CD4-positive, alpha-beta memory T cell (primary cell): ENCODE results near the gene RABGGTB. TPM values are rescaled to one million over a fixed set of nuclear protein-coding genes. Genes with fewer than 3 reads are reported as not detected.
"Not testable (repeated sequence)": the region's sequence is repeated elsewhere in the genome, so short reads cannot be mapped to it uniquely, and the experiment has no call there.

Experiments used
- CTCF ChIA-PET: fragments of 350-600 bp; sonication (Branson Sonifier 250); formaldehyde crosslinking; loops from one replicate; lab custom pipeline; 2021; ENCODE audit warnings: inconsistent platforms; ENCODE audit not compliant: partially characterized antibody; lab: Charles Lee
- POLR2A ChIA-PET: fragments of 350-600 bp; sonication (Branson Sonifier 250); formaldehyde crosslinking; loops from one replicate; lab custom pipeline; 2021; ENCODE audit not compliant: partially characterized antibody; lab: Charles Lee
- DNase-seq, 5 donors: peaks; one replicate each; pipeline versions ENCODE4 v3.0.0 to v3.0.0-alpha.2; 2020 to 2022; ENCODE audit warnings: mixed read lengths in 1 of 5
- H3K27ac ChIP-seq: one replicate; pipeline ENCODE4 v1.7.0; 2013; ENCODE audit warnings: low read depth, low read length
- H3K27me3 ChIP-seq: 2 replicates; pipeline ENCODE4 v1.7.0; 2013; ENCODE audit warnings: mild to moderate bottlenecking, low read length, moderate library complexity; ENCODE audit not compliant: insufficient read depth
- H3K36me3 ChIP-seq: 2 replicates; pipeline ENCODE4 v1.7.0; 2013; ENCODE audit warnings: mild to moderate bottlenecking, low read length, moderate library complexity; ENCODE audit not compliant: insufficient read depth
- H3K4me1 ChIP-seq: 2 replicates; pipeline ENCODE4 v1.7.0; 2013; ENCODE audit warnings: mild to moderate bottlenecking, low read length, moderate library complexity; ENCODE audit not compliant: insufficient read depth
- H3K4me3 ChIP-seq, 2 donors: one replicate each; pipeline ENCODE4 v1.7.0; 2013; ENCODE audit warnings: low read length in 2 of 2, mild to moderate bottlenecking in 1 of 2
- H3K9me3 ChIP-seq, 2 donors: one replicate each; pipeline ENCODE4 v1.7.0; 2013; ENCODE audit warnings: low read length in 2 of 2, control low read depth in 1 of 2; ENCODE audit not compliant: control insufficient read depth in 1 of 2
- H3K27ac Mint-ChIP-seq, 7 donors: one replicate each; pipeline ENCODE4 v1.8.0; 2020 to 2021; ENCODE audit warnings: mixed read lengths in 7 of 7, mild to moderate bottlenecking in 6 of 7, inconsistent platforms in 3 of 7, moderate library complexity in 3 of 7
- H3K27me3 Mint-ChIP-seq, 2 donors: one replicate each; pipeline ENCODE4 v1.8.0; 2020 to 2021; ENCODE audit warnings: mixed read lengths in 2 of 2
- H3K36me3 Mint-ChIP-seq, 2 donors: one replicate each; pipeline ENCODE4 v1.8.0; 2020 to 2021; ENCODE audit warnings: mixed read lengths in 2 of 2, inconsistent platforms in 1 of 2, mild to moderate bottlenecking in 1 of 2
- H3K4me1 Mint-ChIP-seq, 4 donors: one replicate each; pipeline ENCODE4 v1.8.0; 2020 to 2021; ENCODE audit warnings: mixed read lengths in 4 of 4, mild to moderate bottlenecking in 1 of 4
- H3K4me3 Mint-ChIP-seq, 8 donors: one replicate each; pipeline ENCODE4 v1.8.0; 2020 to 2021; ENCODE audit warnings: mixed read lengths in 8 of 8, mild to moderate bottlenecking in 7 of 8, moderate library complexity in 6 of 8, inconsistent platforms in 3 of 8
- H3K9me3 Mint-ChIP-seq, 8 donors: one replicate each; pipeline ENCODE4 v1.8.0; 2020 to 2021; ENCODE audit warnings: mixed read lengths in 8 of 8, mild to moderate bottlenecking in 5 of 8, inconsistent platforms in 3 of 8, moderate library complexity in 1 of 8
- intact Hi-C: fragments of 100-400 bp; cut with micrococcal nuclease; formaldehyde crosslinking; loops from one replicate; pipeline ENCODE4 v1.15.1; 2023
- polyA plus RNA-seq, 2 donors: library from polyadenylated mRNA; unstranded; fragments of 300-500 nt; fragmentation: Illumina TruSeq; gene quantifications; one replicate each; pipeline ENCODE4 v1.2.3, GENCODE V29; 2021
- total RNA-seq, 2 experiments: library from RNA; stranded (reverse); gene quantifications; one replicate each; pipeline ENCODE4 v1.2.3, GENCODE V29; 2021

Gene RABGGTB
- total and polyA plus RNA-seq, 4 experiments from 2014 or later: 9.1 to 97.8 (median 54.0) TPM

GRCh38 chr1:75768016-75768415, 18.0 kb upstream of the RABGGTB start:
- no peak overlapping the region for H3K27ac Mint-ChIP-seq
- ChIA-PET CTCF (no interaction called here), POLR2A (no interaction called here)
- no peak overlapping the region for H3K4me3 ChIP-seq
- intact Hi-C loops: no loop called here
- H3K4me1 ChIP-seq: no peaks in the 10 kb centered on the region
- no peak overlapping the region for H3K4me3 Mint-ChIP-seq
- H3K27me3 Mint-ChIP-seq: no peaks in the 10 kb centered on the region
- no peaks in the 10 kb centered on the region for H3K27me3 ChIP-seq
- H3K27ac ChIP-seq: no peak overlapping the region
- no peaks in the 10 kb centered on the region for H3K9me3 ChIP-seq
- no peaks in the 10 kb centered on the region for H3K4me1 Mint-ChIP-seq
- no peak for DNase-seq
- H3K36me3 Mint-ChIP-seq: no peaks in the 10 kb centered on the region
- H3K36me3 ChIP-seq: no peaks in the 10 kb centered on the region
- no peaks in the 10 kb centered on the region for H3K9me3 Mint-ChIP-seq

- no peak overlapping the region for H3K4me3 ChIP-seq
- Mint-ChIP-seq H3K27ac (no peak overlapping the region), H3K4me1 (no peaks in the 10 kb centered on the region), H3K9me3 (peaks cover 0 to 1% (median 0%) of the 10 kb centered on the region in 8 donors), H3K4me3 (peak overlapping the region in 1 of 8 donors; percentile 32), H3K36me3 (no peaks in the 10 kb centered on the region), H3K27me3 (peaks cover 0 to 3% of the 10 kb centered on the region in 2 donors)
- no peak for DNase-seq
- no peaks in the 10 kb centered on the region for H3K9me3 ChIP-seq
- no peaks in the 10 kb centered on the region for H3K36me3 ChIP-seq
- no peaks in the 10 kb centered on the region for H3K27me3 ChIP-seq
- H3K27ac ChIP-seq: no peak overlapping the region
- ChIA-PET POLR2A (no interaction called here), CTCF (no interaction called here)
- no peaks in the 10 kb centered on the region for H3K4me1 ChIP-seq
- intact Hi-C loops: no loop called here
Measured at GRCh38 chr1:75770761-75771160, 15.3 kb upstream of the RABGGTB start.

- Histone ChIP-seq H3K27me3 (no peaks in the 10 kb centered on the region), H3K27ac (no peak overlapping the region), H3K4me1 (no peaks in the 10 kb centered on the region), H3K9me3 (no peaks in the 10 kb centered on the region), H3K36me3 (no peaks in the 10 kb centered on the region), H3K4me3 (no peak overlapping the region)
- CTCF ChIA-PET: no interaction called here
- no peaks in the 10 kb centered on the region for H3K4me1 Mint-ChIP-seq
- no peak overlapping the region for H3K27ac Mint-ChIP-seq
- no peak overlapping the region for H3K4me3 Mint-ChIP-seq
- POLR2A ChIA-PET: no interaction called here
- peaks cover 0 to 1% (median 0%) of the 10 kb centered on the region in 8 donors for H3K9me3 Mint-ChIP-seq
- no peaks in the 10 kb centered on the region for H3K36me3 Mint-ChIP-seq
- peaks cover 0 to 3% of the 10 kb centered on the region in 2 donors for H3K27me3 Mint-ChIP-seq
- intact Hi-C loops: no loop called here
- no peak for DNase-seq
Measured at GRCh38 chr1:75771978-75772377, 14.1 kb upstream of the RABGGTB start.

DNA sequence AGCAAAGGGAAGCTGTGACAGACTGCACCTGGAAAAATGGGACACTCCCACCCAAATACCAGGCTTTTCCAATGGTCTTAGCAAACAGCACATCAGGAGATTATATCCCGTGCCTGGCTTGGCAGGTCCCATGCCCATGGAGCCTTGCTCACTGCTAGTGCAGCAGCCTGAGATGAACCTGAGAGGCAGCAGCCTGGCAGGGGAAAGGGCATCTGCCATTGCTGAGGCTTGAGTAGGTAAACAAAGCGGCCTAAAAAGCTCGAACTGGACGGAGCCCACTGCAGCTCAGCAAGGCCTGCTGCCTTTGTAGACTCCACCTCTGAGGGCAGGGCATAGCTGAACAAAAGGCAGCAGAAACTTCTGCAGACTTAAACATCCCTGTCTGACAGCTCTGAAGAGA, 8.2 kb upstream of the RABGGTB start:
- H3K4me3 ChIP-seq, H3K36me3 Mint-ChIP-seq, H3K4me1 Mint-ChIP-seq, H3K36me3 ChIP-seq, intact Hi-C loops, H3K27me3 ChIP-seq, DNase-seq, H3K27ac Mint-ChIP-seq, H3K27ac ChIP-seq, H3K9me3 Mint-ChIP-seq, CTCF ChIA-PET, H3K4me1 ChIP-seq, H3K4me3 Mint-ChIP-seq, H3K9me3 ChIP-seq: not testable (repeated sequence)
- POLR2A ChIA-PET: interaction anchor here (1.0 kb wide), 1 partner anchor 9 kb away, joined by 6 read pairs; the partner anchor contains the start of gene RABGGTB
- peaks cover 9 to 17% of the 10 kb centered on the region in 2 donors for H3K27me3 Mint-ChIP-seq

DNA sequence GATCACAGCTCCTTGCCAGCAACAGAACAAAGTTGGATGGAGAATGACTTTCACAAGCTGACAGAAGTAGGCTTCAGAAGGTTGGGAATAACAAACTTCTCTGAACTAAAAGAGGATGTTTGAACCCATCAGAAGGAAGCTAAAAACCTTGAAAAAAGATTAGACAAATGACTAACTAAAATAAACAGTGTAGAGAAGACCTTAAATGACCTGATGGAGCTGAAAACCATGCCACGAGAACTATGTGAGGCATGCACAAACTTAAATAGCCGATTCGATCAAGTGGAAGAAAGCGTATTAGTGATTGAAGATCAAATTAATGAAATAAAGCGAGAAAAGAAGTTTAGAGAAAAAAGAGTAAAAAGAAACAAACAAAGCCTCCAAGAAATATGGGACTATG, 7.4 kb upstream of the RABGGTB start:
- H3K27me3 ChIP-seq, H3K4me3 Mint-ChIP-seq, intact Hi-C loops, DNase-seq, H3K4me1 Mint-ChIP-seq, CTCF ChIA-PET, H3K36me3 ChIP-seq, POLR2A ChIA-PET, H3K4me1 ChIP-seq, H3K9me3 Mint-ChIP-seq, H3K27ac ChIP-seq, H3K36me3 Mint-ChIP-seq, H3K4me3 ChIP-seq, H3K9me3 ChIP-seq: not testable (repeated sequence)
- Mint-ChIP-seq H3K27me3 (peaks cover 9 to 17% of the 10 kb centered on the region in 2 donors), H3K27ac (peak overlapping the region in 1 of 7 donors; percentile 17)

GRCh38 chr1:75780183-75780582, 5.9 kb upstream of the RABGGTB start:
- H3K27ac ChIP-seq, H3K4me1 ChIP-seq, H3K27me3 ChIP-seq, CTCF ChIA-PET, H3K4me1 Mint-ChIP-seq, H3K36me3 ChIP-seq, H3K9me3 Mint-ChIP-seq, H3K9me3 ChIP-seq, H3K4me3 Mint-ChIP-seq, DNase-seq, H3K4me3 ChIP-seq, H3K36me3 Mint-ChIP-seq, H3K27ac Mint-ChIP-seq, POLR2A ChIA-PET: not testable (repeated sequence)
- H3K27me3 Mint-ChIP-seq: peaks cover 9 to 15% of the 10 kb centered on the region in 2 donors
- intact Hi-C loops: loop anchor here (10.0 kb wide), 1 partner anchor 1045 kb away; the partner anchor contains the start of genes CRYZ and TYW3

DNA sequence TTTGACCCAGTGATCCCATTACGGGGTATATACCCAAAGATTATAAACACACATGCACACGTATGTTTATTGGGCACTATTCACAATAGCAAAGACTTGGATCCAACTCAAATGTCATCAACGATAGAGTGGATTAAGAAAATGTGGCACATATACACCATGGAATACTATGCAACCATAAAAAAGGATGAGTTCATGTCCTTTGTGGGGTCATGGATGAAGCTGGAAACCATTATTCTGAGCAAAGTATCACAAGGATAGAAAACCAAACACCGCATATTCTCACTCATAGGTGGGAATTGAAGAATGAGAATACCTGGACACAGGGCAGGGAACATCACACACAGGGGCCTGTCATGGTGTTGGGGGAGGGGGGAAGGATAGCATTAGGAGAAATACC, 2.1 kb upstream of the RABGGTB start:
- Mint-ChIP-seq H3K27ac (peak overlapping the region in 3 of 7 donors; percentile 11 to 95 (median 78)), H3K36me3 (peaks cover 7 to 22% of the 10 kb centered on the region in 2 donors), H3K4me3 (peak overlapping the region in 5 of 8 donors; percentile 14 to 70 (median 59)), H3K4me1 (peaks cover 14 to 38% (median 28%) of the 10 kb centered on the region in 4 donors), H3K27me3 (peaks cover 5 to 10% of the 10 kb centered on the region in 2 donors)
- H3K4me3 ChIP-seq, H3K9me3 ChIP-seq, H3K36me3 ChIP-seq, H3K9me3 Mint-ChIP-seq, H3K27me3 ChIP-seq, POLR2A ChIA-PET, CTCF ChIA-PET, DNase-seq: not testable (repeated sequence)
- peaks cover 27% of the 10 kb centered on the region for H3K4me1 ChIP-seq
- peak overlapping the region; percentile 9 for H3K27ac ChIP-seq
- intact Hi-C loops: loop anchor here (10.0 kb wide), 1 partner anchor 1049 kb away; the partner anchor contains the start of genes CRYZ and TYW3
